ENCODE measurements around the gene C17orf58.
"Not testable (repeated sequence)": the region's sequence is repeated elsewhere in the genome, so short reads cannot be mapped to it uniquely, and the experiment has no call there.

Gene C17orf58

DNA sequence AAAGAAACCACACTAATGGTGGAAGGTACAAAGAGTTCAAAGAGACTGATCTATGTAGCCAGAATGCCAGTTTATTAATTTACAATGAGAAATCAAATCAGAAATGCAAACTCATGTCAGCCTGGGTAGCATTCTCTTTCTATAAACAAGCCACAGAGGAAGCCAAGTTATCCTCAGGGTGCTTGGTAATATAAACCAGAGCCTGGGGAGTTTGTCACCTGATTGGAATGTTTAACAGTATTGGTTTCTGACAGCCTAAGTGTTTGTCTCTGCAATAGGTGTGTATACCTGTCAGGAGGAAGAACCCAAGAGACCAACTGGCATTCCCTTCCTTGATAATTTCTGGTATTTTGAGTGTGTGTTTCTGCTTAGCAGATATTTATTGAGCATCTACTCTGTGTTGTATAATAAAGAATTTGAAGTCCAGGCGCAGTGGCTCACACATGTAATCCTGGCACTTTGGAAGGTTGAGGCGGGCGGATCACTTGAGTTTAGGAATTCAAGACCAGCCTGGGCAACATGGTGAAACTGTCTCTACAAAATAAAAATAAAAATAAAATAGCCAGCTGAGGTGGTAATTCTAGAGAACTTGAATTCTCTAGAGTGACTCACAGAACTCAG, 3.1 kb upstream of the C17orf58 start:
- peak; percentile 7 for DNase-seq

DNA sequence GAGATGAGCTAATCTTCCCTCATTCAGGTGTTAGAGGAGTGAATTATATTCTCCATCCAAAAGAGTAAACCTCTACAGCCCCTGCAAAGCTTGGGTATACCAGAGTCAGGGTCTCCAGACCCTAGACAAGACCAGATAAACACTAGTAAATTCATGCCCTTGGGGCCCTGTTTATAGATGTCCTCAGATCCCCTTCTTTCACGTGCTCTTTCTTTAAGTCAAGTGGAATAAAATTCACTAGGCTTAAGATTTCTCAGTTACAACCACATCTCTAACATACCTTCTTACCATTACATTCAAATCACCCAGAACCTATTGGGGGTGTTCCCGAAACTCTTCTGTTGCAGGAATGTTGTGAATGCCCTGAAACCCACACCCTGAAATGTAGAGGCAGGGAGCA, 2.2 kb upstream of the C17orf58 start:
- peak; percentile 10 for DNase-seq

DNA sequence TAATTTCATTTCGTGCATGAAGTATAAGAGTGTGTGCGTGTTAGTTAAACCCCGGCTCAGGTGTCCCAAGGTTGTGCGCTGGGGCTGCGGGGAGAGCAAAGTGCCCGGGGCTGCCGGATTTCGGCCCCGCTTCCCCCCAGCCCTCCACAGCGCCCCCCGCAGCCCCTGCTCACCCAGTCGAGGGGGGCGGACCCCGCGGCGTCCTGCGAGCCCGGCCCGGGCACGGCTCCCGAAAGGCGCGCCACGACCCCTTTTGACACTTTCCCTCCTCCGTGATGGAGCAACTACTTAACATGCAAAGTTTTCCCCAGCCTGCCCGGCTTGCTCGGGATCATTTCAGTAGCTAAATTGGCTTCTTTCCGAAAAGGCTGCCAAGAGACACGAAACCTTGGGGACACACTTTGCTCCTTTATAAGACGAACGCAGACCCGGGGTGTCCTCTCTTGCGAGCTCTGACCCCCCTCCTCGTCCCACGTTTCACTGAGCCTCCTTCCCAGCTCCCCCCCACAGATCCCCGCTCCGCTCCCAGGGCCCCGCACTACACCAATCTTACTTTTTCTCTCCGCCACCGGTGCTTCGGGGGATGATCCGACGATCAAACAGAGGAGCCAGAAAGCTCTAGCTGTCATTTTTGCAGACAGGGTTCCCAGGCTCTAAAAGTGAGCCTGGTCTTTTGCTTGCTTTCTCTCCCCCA, 552 bp downstream of the C17orf58 start:
- no peak for DNase-seq

DNA sequence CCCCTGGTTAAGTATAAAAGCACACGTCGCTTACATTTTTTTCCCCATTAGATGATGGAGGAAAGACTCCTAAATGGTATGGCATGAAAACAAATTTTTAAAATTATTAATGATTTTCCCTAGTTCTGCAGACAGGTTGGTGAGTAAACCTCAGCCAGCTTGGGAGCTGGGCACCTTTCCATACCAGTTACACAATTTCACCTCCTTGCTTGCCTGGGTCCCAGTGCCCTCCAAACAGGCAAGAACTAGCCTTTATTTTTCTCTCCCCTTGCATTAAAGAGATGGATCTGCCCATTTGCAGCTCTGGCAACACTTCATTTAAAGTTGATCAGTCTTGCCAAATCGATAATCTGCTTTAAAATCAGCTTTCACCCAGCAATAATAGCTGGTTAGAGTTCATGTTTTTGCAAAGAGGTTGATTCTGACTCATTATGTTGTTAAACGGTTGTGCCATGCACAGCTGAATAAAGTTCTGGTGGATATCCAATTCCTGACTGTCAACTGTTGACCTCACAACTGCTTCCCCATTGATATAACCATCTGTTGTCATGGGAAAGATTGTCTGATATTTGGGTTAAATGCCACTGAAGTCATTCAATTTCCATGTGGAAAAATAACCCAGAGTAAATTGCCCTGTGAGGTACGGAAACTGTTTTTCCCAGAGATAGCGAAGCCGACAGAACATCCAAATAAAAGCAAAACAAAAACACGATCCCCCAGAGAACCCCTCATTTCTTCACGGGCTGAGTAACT, 1.3 kb downstream of the C17orf58 start:
- peak; percentile 57 for DNase-seq

DNA sequence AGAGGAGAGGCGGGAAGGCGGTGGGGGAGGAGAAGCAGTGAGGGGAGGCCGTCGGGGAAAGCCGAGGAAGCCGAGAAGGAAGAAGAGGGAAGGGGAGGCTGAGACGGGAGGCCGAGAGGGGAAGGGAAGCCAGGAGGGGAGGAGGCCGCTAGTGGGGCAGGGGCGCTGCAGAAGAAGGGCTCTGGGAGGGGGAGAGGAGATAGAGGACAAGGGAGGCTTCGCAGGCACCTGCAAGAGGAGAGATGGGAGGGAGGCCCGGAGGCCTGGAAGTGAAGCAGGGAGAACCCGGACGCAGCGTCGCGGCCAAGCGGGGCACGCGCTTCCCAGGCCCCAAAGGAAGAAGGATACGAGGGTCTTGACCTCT, 2.3 kb downstream of the C17orf58 start:
- no peak for DNase-seq

DNA sequence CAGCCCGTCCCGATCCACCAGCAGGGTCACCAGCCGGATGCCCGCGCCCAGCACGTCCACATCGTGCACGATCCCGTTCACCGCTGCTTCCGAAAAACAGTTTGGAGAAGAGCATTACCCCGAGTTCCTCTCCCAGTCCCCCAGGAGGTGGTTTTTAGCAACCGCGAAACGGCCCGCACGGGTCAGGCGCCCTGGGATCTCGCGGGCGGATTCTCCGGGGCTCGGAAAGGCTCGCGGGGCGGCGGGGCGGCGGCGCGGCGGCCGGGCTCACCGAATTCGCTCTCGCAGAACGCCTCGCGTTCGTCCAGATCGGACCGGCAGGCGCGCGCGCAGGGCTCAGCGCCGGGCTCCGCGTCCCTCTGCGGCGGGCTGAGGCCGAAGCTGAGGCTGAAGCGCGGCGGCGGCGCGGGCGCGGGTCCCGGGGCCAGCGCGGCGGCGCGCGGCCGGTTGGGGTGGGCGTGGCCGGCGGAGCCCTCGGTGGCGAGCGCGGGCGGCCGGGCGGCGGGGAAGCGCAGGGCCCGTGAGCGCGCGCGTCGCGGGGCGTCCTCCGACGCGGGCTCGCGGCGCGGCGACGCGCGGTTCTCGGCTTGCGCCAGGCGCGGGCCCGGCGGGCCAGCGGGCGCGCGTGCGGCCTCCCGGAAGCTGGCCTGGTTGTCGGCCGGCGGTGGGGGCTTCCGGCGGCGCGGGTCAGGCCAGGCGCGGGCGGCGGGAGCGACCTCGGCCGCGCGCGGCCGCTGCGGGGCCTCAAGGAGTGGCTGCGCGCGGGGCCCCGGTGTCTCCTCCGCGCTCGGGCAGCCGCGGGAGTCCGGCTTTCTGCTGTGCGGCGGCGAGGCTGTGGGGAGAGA, 2.9 kb downstream of the C17orf58 start:
- DNase-seq = peak; percentile 82

DNA sequence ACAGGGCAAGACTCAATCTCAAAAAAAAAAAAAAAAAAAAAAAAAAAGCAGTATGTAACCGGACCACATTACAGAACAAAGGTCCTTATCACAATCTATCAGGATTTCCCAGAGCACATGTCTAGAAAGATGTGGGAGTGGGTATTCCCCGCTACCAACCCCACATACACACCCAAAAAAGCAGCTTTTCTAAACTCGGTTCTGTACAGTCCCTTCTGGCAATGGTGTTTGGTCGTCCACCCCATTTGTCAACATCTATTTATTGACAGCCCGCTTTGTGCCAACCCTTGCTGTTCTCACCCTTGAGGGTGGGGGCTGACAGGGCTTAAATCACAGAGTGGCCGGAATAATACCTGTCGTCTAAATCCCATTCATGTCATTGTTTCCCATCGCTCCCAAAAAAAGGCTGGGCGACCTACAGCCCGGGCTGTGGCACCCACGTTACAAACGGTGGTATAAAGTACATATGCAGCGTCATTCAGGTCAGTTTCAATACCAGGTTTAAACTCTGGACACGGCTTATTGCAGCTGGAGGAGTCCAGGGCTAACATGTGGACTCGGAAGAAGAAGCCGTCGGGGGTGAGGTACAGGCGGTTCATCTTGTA, 3.6 kb downstream of the C17orf58 start:
- no peak for DNase-seq

DNA sequence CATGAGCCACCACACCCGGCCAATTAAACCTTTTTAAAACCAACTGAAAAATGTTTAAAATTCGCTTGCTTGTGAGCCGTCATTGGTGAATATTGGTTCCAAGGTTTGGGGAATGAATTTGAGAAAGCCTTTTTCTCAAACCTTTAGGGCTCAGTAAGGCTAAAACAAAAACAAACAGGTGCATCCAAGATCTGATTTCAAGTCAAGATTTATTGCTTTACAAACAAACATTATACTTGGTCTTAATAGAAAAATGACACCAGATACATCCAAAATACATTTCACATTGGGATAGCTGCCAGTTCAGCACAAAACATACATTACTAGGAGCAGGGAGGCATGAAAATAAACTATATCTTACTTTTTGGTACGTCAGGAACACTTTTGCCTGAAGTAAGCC, 5.4 kb downstream of the C17orf58 start:
- no peak for DNase-seq

DNA sequence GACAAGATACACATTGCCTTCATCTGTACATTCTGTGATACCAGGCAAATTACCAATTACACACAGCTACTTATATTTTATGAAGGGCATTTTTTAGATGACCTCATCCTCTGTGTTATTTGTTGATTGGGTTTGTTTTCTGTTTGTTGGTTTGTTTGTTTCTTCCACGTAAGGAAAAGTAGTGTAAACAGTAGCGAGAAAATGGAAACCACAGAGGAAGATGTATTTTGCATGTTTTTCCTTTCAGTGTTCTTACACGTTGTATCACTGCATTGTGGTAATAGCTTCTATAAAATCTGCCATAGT, 12.9 kb downstream of the C17orf58 start:
- no peak for DNase-seq

DNA sequence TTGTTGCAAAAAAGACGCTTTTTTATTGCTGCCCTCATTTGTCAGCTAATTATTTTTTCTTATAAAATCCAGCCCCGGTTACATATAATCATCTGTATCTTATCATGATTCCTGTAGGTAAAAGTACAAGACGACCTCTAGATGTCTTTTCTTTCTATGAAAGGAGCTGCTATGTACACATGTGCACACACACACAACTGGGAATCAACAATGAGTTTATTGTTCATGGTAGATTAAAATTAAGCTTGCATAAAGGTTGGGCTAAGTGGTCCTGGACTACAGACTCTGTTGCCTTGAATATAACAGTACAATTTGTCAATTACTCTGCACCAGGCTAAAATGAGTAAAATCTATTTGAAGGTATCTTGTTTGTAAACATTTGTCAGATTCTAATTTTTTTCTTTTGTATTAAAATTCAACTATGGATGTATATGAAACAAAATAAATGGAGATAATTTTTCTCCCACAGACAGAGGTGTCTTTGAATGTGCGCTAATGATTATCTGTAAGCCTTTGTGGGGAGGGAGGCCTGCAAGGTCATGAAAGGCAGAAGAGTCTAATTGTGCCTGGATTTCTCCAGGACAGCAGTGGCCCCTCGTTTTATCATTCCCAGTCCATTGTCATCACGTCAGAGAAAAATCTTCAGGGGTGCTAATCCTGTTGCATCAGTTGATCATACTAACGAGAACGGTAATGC, 13.4 kb downstream of the C17orf58 start:
- DNase-seq = no peak

DNA sequence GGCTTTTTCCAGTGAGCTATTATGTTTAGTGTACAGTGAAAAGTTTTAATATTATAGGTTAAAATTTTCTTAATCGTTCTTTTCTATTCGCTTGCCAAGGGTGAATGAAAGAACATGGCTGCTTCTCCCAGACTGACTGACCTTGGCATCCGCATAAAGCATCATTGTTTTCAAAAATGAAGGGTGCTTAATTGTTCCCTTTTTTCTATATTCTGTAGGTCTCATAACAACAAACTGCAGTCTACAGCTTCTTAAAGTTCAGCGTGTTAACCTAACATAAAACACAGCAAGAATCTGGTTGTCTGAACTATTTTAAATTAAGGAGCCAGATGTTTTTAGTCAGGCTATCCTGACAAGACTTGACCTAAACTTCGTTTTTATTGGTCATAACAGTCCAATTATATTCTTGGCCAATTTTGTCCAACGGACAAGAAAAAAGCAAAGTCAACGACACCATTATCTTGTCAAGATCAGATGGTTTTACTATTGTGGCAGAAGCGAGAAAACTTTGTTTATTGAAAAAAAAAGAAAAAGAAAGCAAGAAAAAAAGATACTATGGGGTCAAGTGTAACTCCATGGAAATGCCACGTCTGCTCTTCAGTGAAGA, 14.1 kb downstream of the C17orf58 start:
- DNase-seq = no peak

DNA sequence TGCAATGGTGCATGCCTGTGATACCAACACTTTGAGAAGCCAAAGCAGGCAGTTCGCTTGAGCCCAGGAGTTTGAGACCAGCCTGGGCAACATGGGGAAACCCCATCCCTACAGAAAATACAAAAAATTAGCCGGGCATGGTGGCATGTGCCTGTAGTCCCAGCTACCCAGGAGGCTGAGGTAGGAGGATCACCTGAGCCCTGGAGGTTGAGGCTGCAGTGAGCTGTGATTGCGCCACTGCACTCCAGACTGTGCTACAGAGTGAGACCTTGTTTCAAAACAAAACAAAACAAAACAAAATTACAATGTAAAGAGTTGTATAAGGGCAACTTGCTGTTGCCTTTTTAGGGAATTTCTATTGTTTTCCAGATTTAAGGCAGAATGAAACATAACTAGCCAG, 15.4 kb downstream of the C17orf58 start:
- not testable (repeated sequence) for DNase-seq

DNA sequence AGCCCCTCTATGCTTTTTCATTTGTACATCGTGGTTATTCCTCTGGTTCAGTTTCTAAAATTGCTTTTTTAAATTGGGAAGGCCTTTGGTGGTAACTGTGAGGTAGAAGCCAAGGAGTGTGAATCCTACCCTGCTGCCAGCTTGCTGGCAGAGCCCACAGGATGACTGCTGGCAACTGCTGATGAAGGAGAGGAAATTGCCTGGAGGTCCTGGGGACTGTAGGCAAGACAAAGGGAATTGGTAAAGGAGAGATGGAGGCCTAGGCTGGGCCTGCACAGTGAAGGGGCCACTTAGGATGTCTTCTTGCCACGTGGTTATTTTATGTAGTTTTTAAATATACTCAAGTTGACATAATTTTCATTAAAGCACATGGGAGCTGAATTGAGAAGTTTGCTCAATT, 15.8 kb downstream of the C17orf58 start:
- no peak for DNase-seq

DNA sequence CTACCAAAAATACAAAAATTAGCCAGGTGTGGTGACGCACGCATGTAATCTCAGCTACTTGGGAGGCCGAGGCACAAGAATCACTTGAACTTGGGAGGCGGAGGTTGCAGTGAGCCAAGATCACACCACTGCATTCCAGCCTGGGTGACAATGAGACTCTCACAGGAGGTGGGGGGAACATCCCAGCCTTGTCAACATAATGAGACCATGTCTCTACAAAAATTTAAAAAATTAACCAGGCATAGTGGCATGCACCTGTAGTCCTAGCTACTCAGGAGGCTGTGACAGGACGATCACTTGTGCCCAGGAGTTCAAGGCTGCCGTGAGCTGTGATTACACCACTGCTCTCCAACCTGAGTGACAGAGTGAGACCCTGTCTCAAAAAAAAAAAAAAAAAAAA, 20.0 kb downstream of the C17orf58 start:
- DNase-seq = not testable (repeated sequence)

DNA sequence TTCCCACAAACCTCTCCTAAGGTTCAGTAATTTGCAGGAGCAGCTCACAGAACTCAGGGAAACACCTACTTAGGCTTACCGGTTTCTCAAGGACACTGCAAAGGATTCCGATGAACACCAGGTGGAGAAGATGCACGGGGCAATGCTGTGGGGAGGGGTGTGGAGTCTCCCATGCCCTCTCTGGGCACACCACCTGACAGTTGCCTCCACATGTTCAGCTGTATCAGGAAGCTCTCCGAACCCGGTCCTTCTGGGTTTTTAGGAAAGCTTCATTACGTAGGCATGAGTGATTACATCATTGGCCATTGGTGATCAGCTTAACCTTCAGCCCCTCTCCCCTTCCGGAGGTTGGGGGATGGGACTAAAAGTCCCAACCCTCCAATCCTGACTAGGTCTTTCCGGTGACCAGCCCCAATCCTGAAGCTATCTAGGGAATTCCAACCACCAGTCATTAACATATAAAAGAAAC, 21.6 kb downstream of the C17orf58 start:
- no peak for DNase-seq

DNA sequence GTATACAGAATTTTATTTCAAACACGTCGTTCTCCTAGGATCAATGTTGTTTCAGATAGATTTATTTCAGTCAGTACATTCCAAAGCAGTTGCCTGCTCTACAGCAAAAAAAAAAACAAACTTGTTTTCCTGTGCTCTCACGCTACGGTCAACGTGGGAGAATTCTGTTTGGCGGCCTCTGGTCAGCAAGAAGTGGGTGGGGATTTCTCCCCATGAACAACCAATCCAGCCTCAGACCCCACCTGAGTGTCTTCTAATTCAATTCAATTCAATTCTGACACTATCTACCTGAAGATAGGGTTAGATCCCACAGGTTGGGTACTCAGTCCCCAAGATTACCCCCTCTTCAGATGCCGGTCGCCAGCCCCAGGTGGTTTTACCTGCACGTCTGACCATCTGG, 22.1 kb downstream of the C17orf58 start:
- DNase-seq = no peak

DNA sequence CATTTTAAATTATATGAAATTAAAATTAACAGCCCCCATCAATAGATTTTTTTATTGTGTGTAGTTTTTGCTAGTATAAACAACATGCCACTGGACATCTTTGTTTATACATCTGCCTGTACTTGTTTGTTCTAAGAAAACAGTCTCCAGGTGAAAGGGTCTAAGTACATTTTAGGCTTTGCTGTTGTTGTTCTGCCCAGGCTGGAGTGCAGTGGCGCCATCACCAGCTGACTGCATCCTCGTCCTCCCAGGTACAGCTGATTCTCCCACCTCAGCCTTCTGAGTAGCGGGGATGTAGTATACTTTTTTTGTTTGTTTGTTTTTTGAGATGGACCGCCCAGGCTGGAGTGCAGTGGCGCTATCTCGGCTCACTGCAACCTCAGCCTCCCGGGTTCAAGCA, 25.5 kb downstream of the C17orf58 start:
- DNase-seq = no peak

DNA sequence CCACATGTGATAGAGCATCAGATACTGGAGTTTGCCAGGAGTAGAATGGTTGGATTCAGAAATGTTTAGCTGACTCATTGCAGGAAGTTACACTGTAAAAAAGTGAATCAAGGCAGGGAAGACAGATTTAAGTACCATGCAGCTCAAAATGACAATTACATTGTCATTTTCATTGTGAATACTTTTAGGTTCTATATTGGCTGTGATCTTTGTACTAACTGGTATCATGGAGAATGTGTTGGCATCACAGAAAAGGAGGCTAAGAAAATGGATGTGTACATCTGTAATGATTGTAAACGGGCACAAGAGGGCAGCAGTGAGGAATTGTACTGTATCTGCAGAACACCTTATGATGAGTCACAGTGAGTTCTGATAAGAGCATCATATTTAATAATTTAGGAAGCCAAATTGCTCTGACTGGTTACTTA, 33.1 kb downstream of the C17orf58 start:
- DNase-seq = peak; percentile 63

DNA sequence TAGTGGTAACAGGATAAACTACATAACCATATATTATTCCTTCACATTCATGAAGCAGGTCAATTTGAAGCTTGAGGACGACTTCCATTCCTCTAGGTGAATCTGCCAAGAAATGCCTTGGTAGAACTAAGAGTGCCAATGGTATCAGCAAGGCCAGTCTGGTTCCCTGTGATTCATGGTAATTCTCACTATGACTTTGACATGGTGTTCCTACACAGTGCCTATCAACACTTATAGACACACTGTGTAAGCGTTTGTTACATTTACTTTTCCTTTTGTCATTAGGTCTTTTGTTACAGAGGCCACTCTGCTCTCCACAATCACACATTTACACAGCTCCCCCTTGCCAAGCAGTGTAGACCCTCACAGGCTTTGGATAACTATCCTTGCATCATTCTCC, 34.1 kb downstream of the C17orf58 start:
- not testable (repeated sequence) for DNase-seq

DNA sequence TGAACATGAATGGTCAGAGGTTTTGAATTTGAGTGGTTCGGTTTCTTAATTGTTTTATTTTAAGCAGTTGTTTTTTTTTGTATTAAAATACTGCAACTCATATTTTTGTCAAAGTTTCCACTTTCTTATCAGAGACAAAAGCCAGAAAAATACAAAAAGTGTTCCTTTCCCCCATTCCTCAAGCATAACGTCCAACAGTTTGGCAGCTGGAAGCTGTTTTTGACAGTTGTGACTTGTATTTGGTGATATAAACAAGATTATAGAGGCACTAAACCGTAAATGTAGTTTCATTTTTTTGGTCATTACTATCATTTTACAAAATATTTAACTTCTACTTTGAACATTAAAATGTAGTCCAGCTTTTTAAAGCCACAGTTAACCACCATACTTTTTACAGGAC, 36.0 kb downstream of the C17orf58 start:
- not testable (repeated sequence) for DNase-seq

DNA sequence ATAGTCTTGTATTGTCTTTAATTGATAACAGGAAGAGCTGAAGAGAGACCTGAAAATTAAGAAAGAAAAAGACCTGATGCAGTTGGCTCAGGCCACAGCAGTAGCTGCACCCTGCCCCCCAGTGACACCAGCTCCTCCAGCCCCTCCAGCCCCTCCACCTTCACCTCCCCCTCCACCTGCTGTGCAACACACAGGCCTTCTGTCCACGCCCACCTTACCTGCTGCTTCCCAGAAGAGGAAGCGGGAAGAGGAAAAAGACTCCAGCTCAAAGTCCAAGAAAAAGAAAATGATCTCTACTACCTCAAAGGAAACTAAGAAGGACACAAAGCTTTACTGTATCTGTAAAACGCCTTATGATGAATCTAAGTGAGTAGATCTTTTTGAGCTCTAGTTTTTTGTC, 36.8 kb downstream of the C17orf58 start:
- DNase-seq = no peak

DNA sequence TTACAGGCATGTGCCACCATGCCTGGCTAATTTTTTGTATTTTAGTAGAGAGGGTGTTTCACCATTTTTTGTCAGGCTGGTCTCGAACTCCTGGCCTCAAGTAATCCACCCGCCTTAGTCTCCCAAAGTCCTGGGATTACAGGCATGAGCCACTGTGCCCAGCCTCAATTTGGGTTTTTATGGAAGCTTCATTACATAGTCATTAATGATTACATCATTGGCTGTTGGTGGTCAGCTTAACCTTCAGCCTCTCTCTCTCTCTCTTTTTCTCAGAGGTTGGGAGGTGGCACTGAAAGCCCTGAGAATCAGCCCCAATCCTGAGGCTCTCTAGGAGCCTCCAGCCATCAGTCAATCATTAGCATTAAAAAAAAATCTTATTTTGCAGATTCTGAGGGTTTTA, 45.3 kb downstream of the C17orf58 start:
- no peak for DNase-seq

Data from fibroblast of upper back skin (primary cell).